ENCODE measurements around the gene FGF9.

FGF9 gene

GRCh38 chr13:21735701-21736401 is 65.0 kb downstream of the FGF9 start:
- TF ChIP-seq JUND (IDR thresholded peaks at IDR 0.05; ENCODE audit: low read depth) = no peak
- in situ Hi-C loops (cut with HindIII; ENCODE audit: low pct_unique_long_range_greater_than_20kb, low sequenced_read_pairs) = no loop called here
- no peak for DNase-seq (ENCODE audit: low read depth in 1 of 2, low spot score in 1 of 2)

GRCh38 chr13:21736926-21737325 is 66.1 kb downstream of the FGF9 start:
- TF ChIP-seq JUND (IDR thresholded peaks at IDR 0.05; ENCODE audit: low read depth) = no peak
- in situ Hi-C loops (cut with HindIII; ENCODE audit: low pct_unique_long_range_greater_than_20kb, low sequenced_read_pairs) = no loop called here
- no peak for DNase-seq (ENCODE audit: low read depth in 1 of 2, low spot score in 1 of 2)

GRCh38 chr13:21738630-21739029 is 67.8 kb downstream of the FGF9 start:
- in situ Hi-C loops (cut with HindIII; ENCODE audit: low pct_unique_long_range_greater_than_20kb, low sequenced_read_pairs) = no loop called here
- no peak for DNase-seq (ENCODE audit: low read depth in 1 of 2, low spot score in 1 of 2)
- no peak for TF ChIP-seq JUND (IDR thresholded peaks at IDR 0.05; ENCODE audit: low read depth)

GRCh38 chr13:21739771-21740170 is 68.9 kb downstream of the FGF9 start:
- TF ChIP-seq JUND (IDR thresholded peaks at IDR 0.05; ENCODE audit: low read depth) = no peak
- in situ Hi-C loops (cut with HindIII; ENCODE audit: low pct_unique_long_range_greater_than_20kb, low sequenced_read_pairs) = no loop called here
- no peak for DNase-seq (ENCODE audit: low read depth in 1 of 2, low spot score in 1 of 2)

GRCh38 chr13:21741396-21741979 is 70.6 kb downstream of the FGF9 start:
- no peak for TF ChIP-seq JUND (IDR thresholded peaks at IDR 0.05; ENCODE audit: low read depth)
- in situ Hi-C loops (cut with HindIII; ENCODE audit: low pct_unique_long_range_greater_than_20kb, low sequenced_read_pairs) = no loop called here
- DNase-seq (ENCODE audit: low read depth in 1 of 2, low spot score in 1 of 2) = no peak

- no peak for DNase-seq (ENCODE audit: low read depth in 1 of 2, low spot score in 1 of 2)
- in situ Hi-C loops (cut with HindIII; ENCODE audit: low pct_unique_long_range_greater_than_20kb, low sequenced_read_pairs) = no loop called here
- no peak for TF ChIP-seq JUND (IDR thresholded peaks at IDR 0.05; ENCODE audit: low read depth)
Measured at GRCh38 chr13:21742096-21742495, 71.2 kb downstream of the FGF9 start.

GRCh38 chr13:21744149-21744548 is 73.3 kb downstream of the FGF9 start:
- no peak for DNase-seq (ENCODE audit: low read depth in 1 of 2, low spot score in 1 of 2)
- no peak for TF ChIP-seq JUND (IDR thresholded peaks at IDR 0.05; ENCODE audit: low read depth)
- in situ Hi-C loops (cut with HindIII; ENCODE audit: low pct_unique_long_range_greater_than_20kb, low sequenced_read_pairs) = no loop called here

GRCh38 chr13:21745307-21745706 is 74.4 kb downstream of the FGF9 start:
- no peak for DNase-seq (ENCODE audit: low read depth in 1 of 2, low spot score in 1 of 2)

GRCh38 chr13:21747456-21747855 is 76.6 kb downstream of the FGF9 start:
- TF ChIP-seq JUND (IDR thresholded peaks at IDR 0.05; ENCODE audit: low read depth) = no peak
- no peak for DNase-seq (ENCODE audit: low read depth in 1 of 2, low spot score in 1 of 2)
- in situ Hi-C loops (cut with HindIII; ENCODE audit: low pct_unique_long_range_greater_than_20kb, low sequenced_read_pairs) = no loop called here

More at GRCh38 chr13:21745307-21745706, 74.4 kb downstream of the FGF9 start:
- no peak for TF ChIP-seq JUND (IDR thresholded peaks at IDR 0.05; ENCODE audit: low read depth)
- in situ Hi-C loops (cut with HindIII; ENCODE audit: low pct_unique_long_range_greater_than_20kb, low sequenced_read_pairs) = no loop called here

- no peak for TF ChIP-seq JUND (IDR thresholded peaks at IDR 0.05; ENCODE audit: low read depth)
- no peak for DNase-seq (ENCODE audit: low read depth in 1 of 2, low spot score in 1 of 2)
- in situ Hi-C loops (cut with HindIII; ENCODE audit: low pct_unique_long_range_greater_than_20kb, low sequenced_read_pairs) = no loop called here
Measured at GRCh38 chr13:21748166-21748565, 77.3 kb downstream of the FGF9 start.

GRCh38 chr13:21749410-21749809 is 78.5 kb downstream of the FGF9 start:
- TF ChIP-seq JUND (IDR thresholded peaks at IDR 0.05; ENCODE audit: low read depth) = no peak
- no peak for DNase-seq (ENCODE audit: low read depth in 1 of 2, low spot score in 1 of 2)
- in situ Hi-C loops (cut with HindIII; ENCODE audit: low pct_unique_long_range_greater_than_20kb, low sequenced_read_pairs) = no loop called here

- no peak for DNase-seq (ENCODE audit: low read depth in 1 of 2, low spot score in 1 of 2)
- TF ChIP-seq JUND (IDR thresholded peaks at IDR 0.05; ENCODE audit: low read depth) = no peak
- in situ Hi-C loops (cut with HindIII; ENCODE audit: low pct_unique_long_range_greater_than_20kb, low sequenced_read_pairs) = no loop called here
Measured at GRCh38 chr13:21752501-21752900, 81.6 kb downstream of the FGF9 start.

- no peak for TF ChIP-seq JUND (IDR thresholded peaks at IDR 0.05; ENCODE audit: low read depth)
- in situ Hi-C loops (cut with HindIII; ENCODE audit: low pct_unique_long_range_greater_than_20kb, low sequenced_read_pairs) = no loop called here
- no peak for DNase-seq (ENCODE audit: low read depth in 1 of 2, low spot score in 1 of 2)
Measured at GRCh38 chr13:21753117-21753729, 82.3 kb downstream of the FGF9 start.

Data from T47D (cell line).